A549 (cell line): ENCODE data around the gene CD7.

ENCODE experiments used
- CTCF ChIP-seq: fragments of >200 bp; sonication (Bioruptor Twin); formaldehyde crosslinking; IDR thresholded peaks from 3 replicates; pipeline ENCODE4 v1.5.1; 2016
- EHMT2 ChIP-seq: fragments of 200-600 bp; sonication (generic); IDR thresholded peaks from 2 replicates; pipeline ENCODE4 v1.6.1; 2016; ENCODE audit warnings: antibody characterized with exemption, low read depth, mild to moderate bottlenecking, moderate library complexity

GRCh38 chr17:82270651-82271050, 46.8 kb downstream of the CD7 start:
- TF ChIP-seq CTCF (no peak), EHMT2 (no peak)
